Measurements from ENCODE around the gene ENPP1. TPM values are rescaled to one million over a fixed set of nuclear protein-coding genes. Genes with fewer than 3 reads are reported as not detected.

Gene ENPP1
- total RNA-seq, 3 donors from 2014 or later (not counting 1 experiment from before 2014, with no cell fraction given), result 0.45 to 0.85 (median 0.83) TPM

DNA sequence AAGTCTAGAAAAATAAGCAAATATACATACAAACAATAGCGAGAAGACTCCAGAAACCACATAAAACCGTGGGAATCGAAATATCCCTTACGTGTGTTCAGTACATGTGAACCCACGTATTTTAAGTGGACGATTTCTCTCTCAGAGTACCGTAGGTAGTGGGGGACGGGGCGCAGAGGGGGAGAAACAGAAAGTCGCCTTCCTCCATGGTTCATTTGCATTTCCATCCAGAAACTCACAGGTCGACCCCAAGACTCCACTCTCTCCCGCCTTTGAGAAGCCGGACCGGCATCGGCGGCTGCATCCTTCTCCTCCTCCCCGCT, 538 bp upstream of the ENPP1 start:
- Mint-ChIP-seq H3K27ac (peak overlapping the region in 1 of 2 donors; percentile 25), H3K4me1 (peaks cover 24 to 26% of the 10 kb centered on the region in 2 donors), H3K27me3 (ENCODE audit: low read depth in 2 of 2) (peaks cover 8 to 15% of the 10 kb centered on the region in 2 donors), H3K9me3 (no peaks in the 10 kb centered on the region), H3K36me3 (no peaks in the 10 kb centered on the region), H3K4me3 (peak overlapping the region; percentile 89)
- ATAC-seq (no peak), DNase-seq (no peak)
- Histone ChIP-seq H3K36me3 (ENCODE audit: control insufficient read depth, insufficient read depth, low read length) (no peaks in the 10 kb centered on the region), H3K4me3 (ENCODE audit: low read length) (peak overlapping the region; percentile 28), H3K27me3 (ENCODE audit: control insufficient read depth, insufficient read depth, low read length) (peaks cover 3% of the 10 kb centered on the region), H3K9me3 (ENCODE audit: control insufficient read depth, insufficient read depth, low read length) (no peaks in the 10 kb centered on the region), H3K4me1 (ENCODE audit: control insufficient read depth, insufficient read depth, low read length) (peaks cover 13% of the 10 kb centered on the region), H3K27ac (ENCODE audit: low read length) (no peak overlapping the region)
- intact Hi-C loops (cut with micrococcal nuclease), result no loop called here
- TF ChIP-seq, protein P1, sequence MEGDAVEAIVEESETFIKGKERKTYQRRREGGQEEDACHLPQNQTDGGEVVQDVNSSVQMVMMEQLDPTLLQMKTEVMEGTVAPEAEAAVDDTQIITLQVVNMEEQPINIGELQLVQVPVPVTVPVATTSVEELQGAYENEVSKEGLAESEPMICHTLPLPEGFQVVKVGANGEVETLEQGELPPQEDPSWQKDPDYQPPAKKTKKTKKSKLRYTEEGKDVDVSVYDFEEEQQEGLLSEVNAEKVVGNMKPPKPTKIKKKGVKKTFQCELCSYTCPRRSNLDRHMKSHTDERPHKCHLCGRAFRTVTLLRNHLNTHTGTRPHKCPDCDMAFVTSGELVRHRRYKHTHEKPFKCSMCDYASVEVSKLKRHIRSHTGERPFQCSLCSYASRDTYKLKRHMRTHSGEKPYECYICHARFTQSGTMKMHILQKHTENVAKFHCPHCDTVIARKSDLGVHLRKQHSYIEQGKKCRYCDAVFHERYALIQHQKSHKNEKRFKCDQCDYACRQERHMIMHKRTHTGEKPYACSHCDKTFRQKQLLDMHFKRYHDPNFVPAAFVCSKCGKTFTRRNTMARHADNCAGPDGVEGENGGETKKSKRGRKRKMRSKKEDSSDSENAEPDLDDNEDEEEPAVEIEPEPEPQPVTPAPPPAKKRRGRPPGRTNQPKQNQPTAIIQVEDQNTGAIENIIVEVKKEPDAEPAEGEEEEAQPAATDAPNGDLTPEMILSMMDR (IDR thresholded peaks at IDR 0.05), result no peak
- WGBS (ENCODE audit: insufficient coverage), result 4% methylated on average over 17 of the region's 17 CpGs

DNA sequence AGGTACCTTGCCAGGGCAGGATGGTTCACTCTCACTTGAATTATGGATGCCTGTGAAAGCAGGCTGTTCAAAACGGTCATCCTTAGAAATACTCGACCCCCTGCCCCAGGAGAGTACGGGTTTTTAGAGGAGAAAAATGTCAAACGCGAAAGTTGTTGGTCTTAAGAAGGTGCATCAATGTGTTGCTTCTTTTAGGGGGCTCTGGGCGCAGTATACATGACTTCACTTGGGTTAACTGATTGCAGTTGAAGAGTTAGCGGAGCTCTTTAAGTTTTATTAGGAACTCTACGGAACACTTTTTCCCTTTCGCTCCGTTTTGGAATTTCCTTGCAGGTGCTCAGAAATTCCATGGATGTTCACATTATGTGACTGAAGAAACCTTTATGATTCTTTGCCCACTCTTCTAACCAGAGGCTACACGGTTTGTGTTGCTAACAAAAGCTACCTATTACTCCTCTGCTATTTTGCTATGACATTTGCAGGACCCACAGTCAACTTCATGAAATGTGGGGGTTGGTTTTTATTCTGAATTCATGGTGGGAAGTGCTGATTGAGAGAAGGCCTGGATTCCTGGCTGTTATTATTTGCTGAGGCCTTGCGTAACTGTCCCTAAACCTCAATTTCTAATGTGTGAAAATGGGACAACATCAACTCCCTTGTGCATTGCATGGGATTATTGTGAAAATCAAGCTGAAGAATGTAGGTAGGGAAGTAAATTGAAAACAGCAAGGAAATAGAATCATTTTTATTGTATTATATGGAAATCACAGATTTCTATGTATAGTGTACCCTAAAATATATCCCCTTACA, 845 bp downstream of the ENPP1 start:
- H3K27ac Mint-ChIP-seq, result no peak overlapping the region
- H3K36me3 Mint-ChIP-seq, result no peaks in the 10 kb centered on the region
- Histone ChIP-seq H3K27me3 (ENCODE audit: control insufficient read depth, insufficient read depth, low read length) (peaks cover 3% of the 10 kb centered on the region), H3K36me3 (ENCODE audit: control insufficient read depth, insufficient read depth, low read length) (no peaks in the 10 kb centered on the region), H3K9me3 (ENCODE audit: control insufficient read depth, insufficient read depth, low read length) (no peaks in the 10 kb centered on the region), H3K27ac (ENCODE audit: low read length) (no peak overlapping the region), H3K4me3 (ENCODE audit: low read length) (peak overlapping the region; percentile 21), H3K4me1 (ENCODE audit: control insufficient read depth, insufficient read depth, low read length) (peaks cover 8% of the 10 kb centered on the region)
- peaks cover 8 to 19% of the 10 kb centered on the region in 2 donors for H3K27me3 Mint-ChIP-seq (ENCODE audit: low read depth in 2 of 2)
- H3K4me1 Mint-ChIP-seq, result peaks cover 16 to 17% of the 10 kb centered on the region in 2 donors
- TF ChIP-seq, protein P1 (IDR thresholded peaks at IDR 0.05), result no peak
- DNase-seq (no peak), ATAC-seq (no peak)
- H3K4me3 Mint-ChIP-seq, result peak overlapping the region; percentile 83
- intact Hi-C loops (cut with micrococcal nuclease), result no loop called here
- 35% methylated on average over 12 of the region's 12 CpGs for WGBS (ENCODE audit: insufficient coverage)
- H3K9me3 Mint-ChIP-seq, result no peaks in the 10 kb centered on the region

DNA sequence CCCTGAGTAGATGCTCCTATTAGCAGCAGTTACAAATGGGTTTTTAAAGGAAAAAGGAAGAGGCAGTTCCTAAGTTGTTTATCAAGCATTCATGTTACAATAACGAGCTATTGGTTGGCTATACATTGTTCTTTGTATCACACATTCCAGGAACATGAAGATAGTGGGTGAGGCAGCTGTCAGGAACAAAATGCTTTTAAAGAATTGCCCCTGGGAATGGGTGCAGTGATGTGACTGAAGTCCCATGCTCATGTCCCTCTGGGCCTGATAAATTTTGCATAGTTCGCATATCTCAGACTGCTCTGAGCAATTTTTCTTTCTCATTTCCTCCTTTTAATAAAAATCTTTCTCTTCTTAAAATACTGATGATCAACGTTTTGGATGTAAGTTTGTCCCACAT, 3.7 kb downstream of the ENPP1 start:
- H3K9me3 ChIP-seq (ENCODE audit: control insufficient read depth, insufficient read depth, low read length), result no peaks in the 10 kb centered on the region
- intact Hi-C loops (cut with micrococcal nuclease), result no loop called here
- Mint-ChIP-seq H3K9me3 (no peaks in the 10 kb centered on the region), H3K4me1 (peaks cover 16 to 17% of the 10 kb centered on the region in 2 donors), H3K27me3 (ENCODE audit: low read depth in 2 of 2) (peaks cover 15 to 34% of the 10 kb centered on the region in 2 donors), H3K4me3 (no peak overlapping the region), H3K36me3 (no peaks in the 10 kb centered on the region), H3K27ac (no peak overlapping the region)
- no peaks in the 10 kb centered on the region for H3K36me3 ChIP-seq (ENCODE audit: control insufficient read depth, insufficient read depth, low read length)
- TF ChIP-seq, protein P1 (IDR thresholded peaks at IDR 0.05), result no peak
- H3K27me3 ChIP-seq (ENCODE audit: control insufficient read depth, insufficient read depth, low read length), result peaks cover 5% of the 10 kb centered on the region
- peaks cover 8% of the 10 kb centered on the region for H3K4me1 ChIP-seq (ENCODE audit: control insufficient read depth, insufficient read depth, low read length)
- no peak overlapping the region for H3K27ac ChIP-seq (ENCODE audit: low read length)
- no peak for ATAC-seq
- DNase-seq, result no peak
- 63% methylated on average over 3 of the region's 3 CpGs for WGBS (ENCODE audit: insufficient coverage)
- H3K4me3 ChIP-seq (ENCODE audit: low read length), result no peak overlapping the region

Data from natural killer cell (primary cell).